Fibroblast of villous mesenchyme (primary cell): ENCODE results near the gene PAWR. TPM values are rescaled to one million over a fixed set of nuclear protein-coding genes. Genes with fewer than 3 reads are reported as not detected.
A peak's percentile ranks its signal among the peaks of the same experiment; 100 is the strongest.
"Not testable (repeated sequence)": the region's sequence is repeated elsewhere in the genome, so short reads cannot be mapped to it uniquely, and the experiment has no call there.

Experiments used
- DNase-seq: peaks from one replicate; pipeline ENCODE4 v3.0.0-alpha.2; 2010; ENCODE audit warnings: low read depth
- H3K4me3 ChIP-seq: 2 replicates; pipeline ENCODE4 v1.5.1; 2011; ENCODE audit warnings: low read depth, mild to moderate bottlenecking, low read length
- total RNA-seq: library from RNA; depleted of rRNA; stranded (reverse); fragments of >200 nt; gene quantifications from 2 replicates; pipeline ENCODE4 v1.2.3, GENCODE V29; 2012
- TF ChIP-seq, protein P1 (sequence below): IDR thresholded peaks from 2 replicates; pipeline ENCODE4 v1.5.1; 2012; ENCODE audit warnings: low read depth, mild to moderate bottlenecking, low read length; ENCODE audit not compliant: insufficient read depth

The PAWR gene
- total RNA-seq, 1 donor, result 64.3 TPM

- H3K4me3 ChIP-seq, result no peak overlapping the region
- no peak for DNase-seq
- TF ChIP-seq, protein P1, sequence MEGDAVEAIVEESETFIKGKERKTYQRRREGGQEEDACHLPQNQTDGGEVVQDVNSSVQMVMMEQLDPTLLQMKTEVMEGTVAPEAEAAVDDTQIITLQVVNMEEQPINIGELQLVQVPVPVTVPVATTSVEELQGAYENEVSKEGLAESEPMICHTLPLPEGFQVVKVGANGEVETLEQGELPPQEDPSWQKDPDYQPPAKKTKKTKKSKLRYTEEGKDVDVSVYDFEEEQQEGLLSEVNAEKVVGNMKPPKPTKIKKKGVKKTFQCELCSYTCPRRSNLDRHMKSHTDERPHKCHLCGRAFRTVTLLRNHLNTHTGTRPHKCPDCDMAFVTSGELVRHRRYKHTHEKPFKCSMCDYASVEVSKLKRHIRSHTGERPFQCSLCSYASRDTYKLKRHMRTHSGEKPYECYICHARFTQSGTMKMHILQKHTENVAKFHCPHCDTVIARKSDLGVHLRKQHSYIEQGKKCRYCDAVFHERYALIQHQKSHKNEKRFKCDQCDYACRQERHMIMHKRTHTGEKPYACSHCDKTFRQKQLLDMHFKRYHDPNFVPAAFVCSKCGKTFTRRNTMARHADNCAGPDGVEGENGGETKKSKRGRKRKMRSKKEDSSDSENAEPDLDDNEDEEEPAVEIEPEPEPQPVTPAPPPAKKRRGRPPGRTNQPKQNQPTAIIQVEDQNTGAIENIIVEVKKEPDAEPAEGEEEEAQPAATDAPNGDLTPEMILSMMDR, result no peak
These were observed 105.6 kb downstream of the PAWR start for GRCh38 chr12:79585147-79585546.

DNA sequence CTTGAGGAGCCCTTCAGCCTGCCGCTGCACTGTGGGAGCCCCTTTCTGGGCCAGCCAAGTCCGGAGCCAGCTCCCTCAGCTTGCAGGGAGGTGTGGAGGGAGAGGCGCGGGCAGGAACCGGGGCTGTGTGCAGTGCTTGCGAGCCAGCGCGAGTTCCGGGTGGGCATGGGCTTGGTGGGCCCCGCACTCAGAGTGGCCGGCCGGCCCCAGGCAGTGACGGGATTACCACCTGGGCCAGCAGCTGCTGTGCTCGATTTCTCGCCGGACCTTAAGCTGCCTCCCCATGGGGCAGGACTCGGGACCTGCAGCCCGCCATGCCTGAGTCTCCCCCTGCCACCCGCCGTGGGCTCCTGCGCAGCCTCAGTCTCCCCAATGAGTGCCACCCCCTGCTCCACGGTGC lies 116.9 kb downstream of the PAWR start:
- H3K4me3 ChIP-seq, result no peak overlapping the region
- DNase-seq, result no peak
- TF ChIP-seq, protein P1, result no peak

DNA sequence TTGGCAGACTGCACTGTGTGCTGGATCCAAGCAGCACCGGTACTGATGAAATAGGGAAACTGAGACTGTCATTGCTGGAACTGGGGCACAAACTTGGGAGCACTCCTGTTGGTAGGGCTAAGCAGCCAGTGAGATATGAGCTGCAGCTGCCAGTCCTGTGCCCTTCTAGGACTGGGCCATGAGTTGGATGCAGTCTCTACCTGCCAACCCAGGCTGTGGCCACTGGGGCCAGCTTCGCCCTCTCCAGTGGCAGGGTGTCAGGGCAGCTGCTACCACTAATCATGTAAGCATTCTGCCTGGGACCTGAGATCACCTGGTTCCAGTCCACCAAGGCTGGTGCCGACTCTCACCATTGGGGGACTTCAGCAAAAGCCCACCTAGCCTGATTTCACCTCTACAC lies 121.1 kb downstream of the PAWR start:
- TF ChIP-seq, protein P1, result no peak
- H3K4me3 ChIP-seq, result no peak overlapping the region
- DNase-seq, result no peak

DNA sequence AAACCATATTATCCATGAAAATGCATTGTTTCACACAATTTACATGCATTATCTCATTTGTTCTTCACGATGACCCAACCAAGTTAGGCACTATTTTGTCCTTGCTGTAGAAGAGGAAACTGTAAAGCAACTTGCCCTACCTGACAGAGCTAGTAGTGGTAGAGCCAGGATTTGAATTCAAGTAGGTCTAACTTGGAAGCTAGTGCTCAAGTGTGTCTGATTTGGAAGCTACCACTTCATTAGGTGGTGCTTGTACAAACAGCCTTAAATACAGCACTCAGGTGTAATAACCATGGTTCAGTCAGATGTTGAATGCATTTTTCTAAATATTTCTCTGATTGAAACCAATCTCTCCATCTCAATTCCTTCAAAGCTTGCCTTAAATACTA lies 123.6 kb downstream of the PAWR start:
- H3K4me3 ChIP-seq, result no peak overlapping the region
- DNase-seq, result no peak
- TF ChIP-seq, protein P1, result no peak

DNA sequence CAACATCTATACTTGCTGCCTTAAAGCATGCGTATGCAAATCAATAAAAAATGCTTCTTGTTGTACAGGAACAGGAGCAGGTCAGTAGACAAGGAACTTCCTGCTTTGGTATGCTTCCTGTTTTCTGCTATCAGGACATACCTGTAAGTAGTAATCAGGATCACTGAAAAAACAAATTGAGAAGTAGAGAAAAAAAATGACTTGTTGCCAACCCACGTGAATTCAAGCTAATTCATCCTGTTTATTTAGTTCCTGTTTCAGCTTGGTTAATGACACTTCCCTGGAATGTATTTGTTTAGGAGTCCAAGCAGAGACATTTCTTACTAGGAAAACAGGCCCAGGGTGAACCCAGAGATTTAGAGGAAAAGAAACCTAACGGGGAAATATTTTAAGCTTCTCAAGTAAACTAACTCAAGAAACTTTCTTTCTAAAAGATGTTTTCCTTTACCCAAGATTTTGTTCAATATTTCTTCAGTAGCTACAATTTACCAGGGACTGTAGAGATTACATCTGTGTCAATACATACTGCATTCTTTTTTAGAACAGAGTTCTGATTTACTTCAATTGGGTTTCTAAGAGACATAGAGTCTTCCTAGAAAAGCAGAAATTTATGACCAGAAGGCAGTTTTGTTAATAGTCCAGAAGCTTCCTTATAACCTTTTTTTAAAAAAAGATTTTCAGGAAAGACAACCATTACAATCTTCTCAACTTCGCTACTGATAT lies 124.2 kb downstream of the PAWR start:
- DNase-seq, result peak; percentile 52
- TF ChIP-seq, protein P1, result no peak
- H3K4me3 ChIP-seq, result no peak overlapping the region

DNA sequence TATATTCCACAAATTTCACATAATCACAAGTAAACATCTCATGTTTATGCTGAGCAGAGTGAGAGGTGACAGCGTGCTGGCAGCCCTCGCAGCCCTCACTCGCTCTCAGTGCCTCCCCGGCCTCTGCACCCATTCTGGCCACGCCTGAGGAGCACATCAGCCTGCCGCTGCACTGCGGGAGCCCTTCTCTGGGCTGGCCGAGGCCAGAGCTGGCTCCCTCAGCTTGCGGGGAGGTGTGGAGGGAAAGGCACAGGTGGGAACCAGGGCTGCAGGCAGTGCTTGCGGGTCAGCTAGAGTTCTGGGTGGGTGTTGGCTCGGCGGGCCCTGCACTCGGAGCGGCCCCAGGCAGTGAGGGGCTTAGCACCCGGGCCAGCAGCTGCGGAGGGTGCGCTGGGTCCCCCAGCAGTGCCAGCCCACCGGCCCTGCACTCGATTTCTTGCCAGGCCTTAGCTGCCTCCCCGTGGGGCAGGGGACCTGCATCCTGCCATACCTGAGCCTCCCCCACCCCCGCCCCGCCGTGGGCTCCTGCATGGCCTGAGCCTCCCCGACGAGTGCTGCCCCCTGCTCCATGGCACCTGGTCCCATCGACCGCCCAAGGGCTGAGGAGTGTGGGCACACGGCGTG lies 125.9 kb downstream of the PAWR start:
- H3K4me3 ChIP-seq, DNase-seq: not testable (repeated sequence)

DNA sequence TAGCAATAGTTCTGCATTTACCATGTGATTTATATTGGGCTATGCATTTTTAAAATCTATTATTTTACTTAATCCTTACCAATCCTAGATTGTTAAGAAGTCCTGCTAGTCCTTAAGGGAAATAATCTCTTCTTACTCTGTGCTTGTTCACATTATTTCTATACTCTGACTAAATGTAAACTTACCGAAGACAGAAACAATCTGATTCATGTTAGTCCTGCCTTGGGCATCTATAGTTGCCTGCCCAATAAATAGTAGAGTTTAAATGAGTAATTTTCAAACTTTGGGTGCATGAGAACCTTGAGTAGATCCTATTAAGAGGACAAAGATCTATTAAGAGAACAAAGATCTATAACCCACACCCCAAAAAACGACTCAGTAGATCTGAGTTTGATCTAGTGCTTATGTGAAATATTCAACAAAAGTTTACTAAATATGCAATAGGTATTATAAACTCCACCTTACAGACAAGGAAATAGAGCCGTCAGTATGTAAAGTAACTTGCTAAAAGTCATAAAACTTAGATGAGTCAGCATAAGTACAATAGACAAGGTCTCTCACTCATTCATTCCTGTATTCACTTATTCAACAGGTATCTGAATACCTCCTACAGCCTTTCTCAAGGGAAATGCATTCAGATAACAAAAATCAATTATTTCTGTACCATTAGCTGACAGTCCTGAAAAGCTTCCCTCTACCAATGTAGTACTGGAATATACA lies 127.6 kb downstream of the PAWR start:
- H3K4me3 ChIP-seq, result no peak overlapping the region
- no peak for DNase-seq
- TF ChIP-seq, protein P1, result no peak
